ENCODE results near the gene ADGRA3. TPM values are rescaled to one million over a fixed set of nuclear protein-coding genes. Genes with fewer than 3 reads are reported as not detected.

The ADGRA3 gene
- total RNA-seq, 3 donors from 2014 or later, result 34.6 to 74.8 (median 45.9) TPM

DNA sequence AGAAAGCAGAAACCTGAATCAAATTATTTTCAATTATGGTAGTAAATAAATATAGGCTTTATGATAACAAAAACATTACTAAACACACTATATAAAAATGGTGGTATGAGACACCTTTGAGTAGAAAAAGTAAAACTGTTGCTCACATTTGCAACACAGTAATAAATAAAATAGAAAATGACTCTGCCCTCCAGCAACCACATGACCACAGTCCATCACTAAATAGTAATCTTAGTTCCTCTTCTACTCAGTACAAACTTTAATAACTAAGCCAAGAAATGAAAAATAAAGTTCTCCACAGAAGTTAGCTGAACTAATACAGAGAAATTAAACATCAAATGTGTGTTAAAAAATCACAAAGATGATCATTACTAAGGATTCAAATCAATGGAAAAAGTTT lies 108.5 kb downstream of the ADGRA3 start:
- no peak for TF ChIP-seq POLR2AphosphoS5 (IDR thresholded peaks at IDR 0.05)
- no peak for TF ChIP-seq POLR2A (IDR thresholded peaks at IDR 0.05)
- no peak for TF ChIP-seq CTCF (IDR thresholded peaks at IDR 0.05)
- H3K9me3 ChIP-seq, result no peaks in the 10 kb centered on the region
- intact Hi-C loops (cut with DNase I; ENCODE audit: low total_unique reads), result no loop called here
- no peak overlapping the region for H3K4me3 ChIP-seq
- no peaks in the 10 kb centered on the region for H3K4me1 ChIP-seq
- H3K27ac ChIP-seq, result no peak overlapping the region
- H3K27me3 ChIP-seq, result no peaks in the 10 kb centered on the region
- no peak for DNase-seq (ENCODE audit: low spot score in 2 of 2)
- no peaks in the 10 kb centered on the region for H3K36me3 ChIP-seq

GRCh38 chr4:22398671-22399070 lies 117.2 kb downstream of the ADGRA3 start:
- DNase-seq (ENCODE audit: low spot score in 2 of 2), result no peak
- Histone ChIP-seq H3K9me3 (no peaks in the 10 kb centered on the region), H3K27ac (no peak overlapping the region), H3K4me3 (no peak overlapping the region), H3K36me3 (no peaks in the 10 kb centered on the region), H3K4me1 (no peaks in the 10 kb centered on the region), H3K27me3 (no peaks in the 10 kb centered on the region)
- TF ChIP-seq CTCF (IDR thresholded peaks at IDR 0.05) (no peak), POLR2AphosphoS5 (IDR thresholded peaks at IDR 0.05) (no peak), POLR2A (IDR thresholded peaks at IDR 0.05) (no peak)
- intact Hi-C loops (cut with DNase I; ENCODE audit: low total_unique reads), result no loop called here

GRCh38 chr4:22391551-22391950 lies 124.3 kb downstream of the ADGRA3 start:
- TF ChIP-seq CTCF (IDR thresholded peaks at IDR 0.05) (no peak), POLR2AphosphoS5 (IDR thresholded peaks at IDR 0.05) (no peak), POLR2A (IDR thresholded peaks at IDR 0.05) (no peak)
- Histone ChIP-seq H3K4me1 (no peaks in the 10 kb centered on the region), H3K4me3 (no peak overlapping the region), H3K27me3 (no peaks in the 10 kb centered on the region), H3K27ac (no peak overlapping the region), H3K36me3 (no peaks in the 10 kb centered on the region), H3K9me3 (no peaks in the 10 kb centered on the region)
- DNase-seq (ENCODE audit: low spot score in 2 of 2), result no peak
- intact Hi-C loops (cut with DNase I; ENCODE audit: low total_unique reads), result no loop called here

- TF ChIP-seq CTCF (IDR thresholded peaks at IDR 0.05) (peak; percentile 23 to 53 (median 51)), POLR2AphosphoS5 (IDR thresholded peaks at IDR 0.05) (no peak), POLR2A (IDR thresholded peaks at IDR 0.05) (no peak)
- intact Hi-C loops (cut with DNase I; ENCODE audit: low total_unique reads), result no loop called here
- Histone ChIP-seq H3K36me3 (no peaks in the 10 kb centered on the region), H3K27me3 (no peaks in the 10 kb centered on the region), H3K27ac (no peak overlapping the region), H3K4me1 (no peaks in the 10 kb centered on the region), H3K9me3 (no peaks in the 10 kb centered on the region), H3K4me3 (no peak overlapping the region)
- DNase-seq (ENCODE audit: low spot score in 2 of 2), result no peak
Measured at GRCh38 chr4:22389240-22389870, 126.5 kb downstream of the ADGRA3 start.

GRCh38 chr4:22385611-22386011 lies 130.3 kb downstream of the ADGRA3 start:
- no peaks in the 10 kb centered on the region for H3K27me3 ChIP-seq
- no peaks in the 10 kb centered on the region for H3K36me3 ChIP-seq
- H3K9me3 ChIP-seq, result no peaks in the 10 kb centered on the region
- no peaks in the 10 kb centered on the region for H3K4me1 ChIP-seq
- no peak overlapping the region for H3K27ac ChIP-seq
- intact Hi-C loops (cut with DNase I; ENCODE audit: low total_unique reads), result no loop called here
- no peak overlapping the region for H3K4me3 ChIP-seq
- TF ChIP-seq CTCF (IDR thresholded peaks at IDR 0.05) (no peak), POLR2AphosphoS5 (IDR thresholded peaks at IDR 0.05) (no peak), POLR2A (IDR thresholded peaks at IDR 0.05) (no peak)
- DNase-seq (ENCODE audit: low spot score in 2 of 2), result no peak
